Liver (tissue), 9 donors: ENCODE results near the gene GALNTL6. TPM values are rescaled to one million over a fixed set of nuclear protein-coding genes. Genes with fewer than 3 reads are reported as not detected.

Experiments
- DNase-seq: peaks from one replicate; pipeline ENCODE4 v3.0.0-alpha.2; 2017; ENCODE audit warnings: low spot score
- H3K27ac ChIP-seq, 2 donors: one replicate each; pipeline ENCODE4 v1.7.0; 2013; ENCODE audit warnings: inconsistent platforms in 2 of 2, low read length in 2 of 2, control low read depth in 1 of 2, low read depth in 1 of 2, mild to moderate bottlenecking in 1 of 2
- H3K27me3 ChIP-seq, 4 donors: one replicate each; pipeline versions ENCODE4 v1.6.1 to v1.7.0; 2013; ENCODE audit warnings: low read length in 3 of 4, inconsistent platforms in 1 of 4, mild to moderate bottlenecking in 1 of 4, moderate library complexity in 1 of 4; ENCODE audit not compliant: control insufficient read depth in 4 of 4, insufficient read depth in 4 of 4
- H3K36me3 ChIP-seq, 4 donors: one replicate each; pipeline versions ENCODE4 v1.6.1 to v1.7.0; 2013; ENCODE audit warnings: low read length in 3 of 4, mild to moderate bottlenecking in 3 of 4, low read depth in 1 of 4, moderate library complexity in 1 of 4; ENCODE audit not compliant: control insufficient read depth in 4 of 4, insufficient read depth in 3 of 4
- H3K4me1 ChIP-seq, 4 donors: one replicate each; pipeline versions ENCODE4 v1.6.1 to v1.7.0; 2013; ENCODE audit warnings: low read length in 3 of 4, mild to moderate bottlenecking in 3 of 4, moderate library complexity in 1 of 4; ENCODE audit not compliant: control insufficient read depth in 4 of 4, insufficient read depth in 4 of 4
- H3K4me3 ChIP-seq, 3 donors: one replicate each; pipeline versions ENCODE4 v1.6.1 to v1.7.0; 2013; ENCODE audit warnings: low read length in 3 of 3, control low read depth in 1 of 3, low read depth in 1 of 3, mild to moderate bottlenecking in 1 of 3
- H3K9ac ChIP-seq, 2 donors: one replicate each; pipeline ENCODE4 v1.7.0; 2013; ENCODE audit warnings: low read length in 2 of 2, mild to moderate bottlenecking in 2 of 2, moderate library complexity in 2 of 2, control low read depth in 1 of 2, low read depth in 1 of 2
- H3K9me3 ChIP-seq, 4 donors: one replicate each; pipeline versions ENCODE4 v1.6.1 to v1.7.0; 2013; ENCODE audit warnings: low read length in 3 of 4; ENCODE audit not compliant: control insufficient read depth in 4 of 4
- EGR1 ChIP-seq, 2 donors: IDR thresholded peaks; 2 replicates each; pipeline ENCODE4 v1.6.1; 2016 to 2018; ENCODE audit warnings: antibody characterized with exemption in 2 of 2, low read depth in 2 of 2
- FOXA1 ChIP-seq: IDR thresholded peaks from 2 replicates; pipeline ENCODE4 v1.6.1; 2016; ENCODE audit warnings: antibody characterized with exemption
- FOXA2 ChIP-seq: IDR thresholded peaks from 2 replicates; pipeline ENCODE4 v1.6.1; 2016; ENCODE audit warnings: antibody characterized with exemption
- GABPA ChIP-seq, 2 donors: IDR thresholded peaks in 1 of 2; conservative IDR thresholded peaks in 1 of 2; 2 replicates each; pipeline ENCODE4 v1.6.1; 2016; ENCODE audit warnings: antibody characterized with exemption in 2 of 2, mild to moderate bottlenecking in 1 of 2, moderate library complexity in 1 of 2
- HNF4A ChIP-seq, 2 donors: conservative IDR thresholded peaks; 2 replicates each; pipeline ENCODE4 v1.6.1; 2016; ENCODE audit warnings: antibody characterized with exemption in 2 of 2, mild to moderate bottlenecking in 2 of 2
- HNF4G ChIP-seq: IDR thresholded peaks from 2 replicates; pipeline ENCODE4 v1.6.1; 2016; ENCODE audit warnings: antibody characterized with exemption
- JUND ChIP-seq, 2 donors: IDR thresholded peaks; 2 replicates each; pipeline ENCODE4 v1.6.1; 2016; ENCODE audit warnings: antibody characterized with exemption in 2 of 2
- NR2F2 ChIP-seq: IDR thresholded peaks from 2 replicates; pipeline ENCODE4 v1.6.1; 2016; ENCODE audit warnings: antibody characterized with exemption
- RAD21 ChIP-seq, 2 donors: IDR thresholded peaks; 2 replicates each; pipeline ENCODE4 v1.6.1; 2016; ENCODE audit warnings: antibody characterized with exemption in 2 of 2, mild to moderate bottlenecking in 2 of 2
- RXRA ChIP-seq, 2 donors: IDR thresholded peaks; 2 replicates each; pipeline ENCODE4 v1.6.1; 2017 to 2018; ENCODE audit warnings: antibody characterized with exemption in 2 of 2, mild to moderate bottlenecking in 1 of 2
- SP1 ChIP-seq: IDR thresholded peaks from 2 replicates; pipeline ENCODE4 v1.6.1; 2018; ENCODE audit warnings: antibody characterized with exemption, mild to moderate bottlenecking
- TAF1 ChIP-seq: conservative IDR thresholded peaks from 2 replicates; pipeline ENCODE4 v1.6.1; 2016; ENCODE audit warnings: antibody characterized with exemption, mild to moderate bottlenecking
- YY1 ChIP-seq: IDR thresholded peaks from 2 replicates; pipeline ENCODE4 v1.6.1; 2016; ENCODE audit warnings: antibody characterized with exemption, mild to moderate bottlenecking
- WGBS: extraction: QIAGEN DNeasy Blood & Tissue Kit; methylation state at CpG from one replicate; pipeline ENCODE4 v1.1.7; 2013; 5-methylcytosine and 5-hydroxymethylcytosine counted together
- polyA plus RNA-seq, 2 donors: library from polyadenylated mRNA; stranded (reverse) in 1 of 2; unstranded in 1 of 2; fragments of 200-250 nt in 1 of 2; fragments of >200 nt in 1 of 2; fragmentation: Nextera tagmentation in 1 of 2; extraction: Ambion mirVana in 1 of 2; gene quantifications; one replicate each; pipeline versions ENCODE4 v1.2.1 to v1.2.3, GENCODE V29; 2013 to 2015
- total RNA-seq, 2 donors: library from RNA; depleted of rRNA; stranded (reverse); fragments of >200 nt; gene quantifications; one replicate each; pipeline ENCODE4 v1.2.3, GENCODE V29; 2014
- TF ChIP-seq, protein P1 (sequence below): IDR thresholded peaks from 2 replicates; pipeline ENCODE4 v1.6.1; 2016; ENCODE audit warnings: antibody characterized with exemption
- TF ChIP-seq, protein P2 (sequence below): fragments of 150-350 bp; IDR thresholded peaks from 2 replicates; pipeline ENCODE4 v1.5.1; 2017; ENCODE audit warnings: improper control_type of control experiment, low read depth, low read length; ENCODE audit not compliant: missing input control
- TF ChIP-seq, protein P3 (sequence below): IDR thresholded peaks from 2 replicates; pipeline ENCODE4 v1.6.1; 2016; ENCODE audit warnings: antibody characterized with exemption, mild to moderate bottlenecking
- TF ChIP-seq, protein P4 (sequence below): IDR thresholded peaks from 2 replicates; pipeline ENCODE4 v1.6.1; 2016; ENCODE audit warnings: antibody characterized with exemption
- TF ChIP-seq, protein P5 (sequence below): IDR thresholded peaks from 2 replicates; pipeline ENCODE4 v1.6.1; 2016; ENCODE audit warnings: antibody characterized with exemption
- donor health status: healthy.
- donor health status: healthy.
- donor health status: healthy.
- donor health status: healthy.
- donor health status: healthy.

GALNTL6 gene
- total and polyA plus RNA-seq, 4 donors: 0.06 to 0.08 TPM; not detected in 2

DNA sequence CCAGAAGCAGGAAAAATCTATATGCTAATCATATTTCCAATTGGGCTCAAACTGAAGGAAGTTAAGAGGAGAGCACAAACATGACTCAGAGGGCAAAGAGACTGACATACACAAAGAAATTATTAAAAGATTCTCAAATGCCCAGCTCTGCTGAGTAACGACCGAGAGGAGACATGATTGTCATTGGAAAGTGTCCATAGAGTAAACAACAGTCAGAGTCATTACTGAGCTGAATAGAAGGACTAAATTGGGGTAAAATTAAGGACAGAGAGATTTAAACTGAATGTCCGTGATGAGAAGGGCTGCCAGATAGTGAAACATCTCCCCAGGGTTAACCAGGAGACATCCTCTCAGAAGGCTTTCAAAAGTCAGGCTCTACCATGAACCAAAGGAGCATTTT lies 1244.2 kb downstream of the GALNTL6 start:
- no peaks in the 10 kb centered on the region for H3K9me3 ChIP-seq
- H3K27me3 ChIP-seq: no peaks in the 10 kb centered on the region
- peak overlapping the region in 1 of 2 donors; percentile 25 for H3K27ac ChIP-seq
- no peak for DNase-seq
- no peaks in the 10 kb centered on the region for H3K4me1 ChIP-seq
- WGBS: 45% methylated on average over 3 of the region's 3 CpGs
- no peaks in the 10 kb centered on the region for H3K36me3 ChIP-seq
- no peak overlapping the region for H3K4me3 ChIP-seq
- TF ChIP-seq RXRA (IDR thresholded peaks at IDR 0.05): peak in 1 of 2 donors; percentile 46
- TF ChIP-seq JUND (IDR thresholded peaks at IDR 0.05): peak in 1 of 2 donors; percentile 21
- TF ChIP-seq, protein P1, sequence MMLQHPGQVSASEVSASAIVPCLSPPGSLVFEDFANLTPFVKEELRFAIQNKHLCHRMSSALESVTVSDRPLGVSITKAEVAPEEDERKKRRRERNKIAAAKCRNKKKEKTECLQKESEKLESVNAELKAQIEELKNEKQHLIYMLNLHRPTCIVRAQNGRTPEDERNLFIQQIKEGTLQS: no peak
- TF ChIP-seq YY1: no peak
- TF ChIP-seq, protein P2, sequence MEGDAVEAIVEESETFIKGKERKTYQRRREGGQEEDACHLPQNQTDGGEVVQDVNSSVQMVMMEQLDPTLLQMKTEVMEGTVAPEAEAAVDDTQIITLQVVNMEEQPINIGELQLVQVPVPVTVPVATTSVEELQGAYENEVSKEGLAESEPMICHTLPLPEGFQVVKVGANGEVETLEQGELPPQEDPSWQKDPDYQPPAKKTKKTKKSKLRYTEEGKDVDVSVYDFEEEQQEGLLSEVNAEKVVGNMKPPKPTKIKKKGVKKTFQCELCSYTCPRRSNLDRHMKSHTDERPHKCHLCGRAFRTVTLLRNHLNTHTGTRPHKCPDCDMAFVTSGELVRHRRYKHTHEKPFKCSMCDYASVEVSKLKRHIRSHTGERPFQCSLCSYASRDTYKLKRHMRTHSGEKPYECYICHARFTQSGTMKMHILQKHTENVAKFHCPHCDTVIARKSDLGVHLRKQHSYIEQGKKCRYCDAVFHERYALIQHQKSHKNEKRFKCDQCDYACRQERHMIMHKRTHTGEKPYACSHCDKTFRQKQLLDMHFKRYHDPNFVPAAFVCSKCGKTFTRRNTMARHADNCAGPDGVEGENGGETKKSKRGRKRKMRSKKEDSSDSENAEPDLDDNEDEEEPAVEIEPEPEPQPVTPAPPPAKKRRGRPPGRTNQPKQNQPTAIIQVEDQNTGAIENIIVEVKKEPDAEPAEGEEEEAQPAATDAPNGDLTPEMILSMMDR: no peak
- H3K9ac ChIP-seq: no peak overlapping the region

DNA sequence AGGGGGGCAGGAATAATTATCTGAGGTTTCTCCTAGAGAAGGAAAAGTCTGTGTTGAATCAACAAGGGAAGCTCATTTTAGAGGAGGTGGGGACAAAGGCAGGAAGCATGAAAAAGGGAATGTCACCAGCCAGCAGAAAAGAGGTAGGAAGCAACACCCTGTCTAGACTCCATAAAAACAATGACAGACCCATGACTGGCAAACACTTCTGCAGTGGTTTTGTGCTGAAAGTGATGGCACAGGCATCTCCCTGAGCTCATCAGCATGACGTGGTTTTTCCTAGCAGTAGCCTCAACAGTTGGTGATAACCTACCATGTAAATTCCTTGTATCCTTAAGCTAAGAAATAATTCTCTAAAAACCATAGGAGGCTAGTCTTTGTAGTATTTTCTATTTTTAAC lies 1244.7 kb downstream of the GALNTL6 start:
- no peaks in the 10 kb centered on the region for H3K27me3 ChIP-seq
- no peak for TF ChIP-seq HNF4A (conservative IDR thresholded peaks at IDR 0.05)
- TF ChIP-seq FOXA1: no peak
- no peak for TF ChIP-seq JUND (IDR thresholded peaks at IDR 0.05)
- TF ChIP-seq, protein P3, sequence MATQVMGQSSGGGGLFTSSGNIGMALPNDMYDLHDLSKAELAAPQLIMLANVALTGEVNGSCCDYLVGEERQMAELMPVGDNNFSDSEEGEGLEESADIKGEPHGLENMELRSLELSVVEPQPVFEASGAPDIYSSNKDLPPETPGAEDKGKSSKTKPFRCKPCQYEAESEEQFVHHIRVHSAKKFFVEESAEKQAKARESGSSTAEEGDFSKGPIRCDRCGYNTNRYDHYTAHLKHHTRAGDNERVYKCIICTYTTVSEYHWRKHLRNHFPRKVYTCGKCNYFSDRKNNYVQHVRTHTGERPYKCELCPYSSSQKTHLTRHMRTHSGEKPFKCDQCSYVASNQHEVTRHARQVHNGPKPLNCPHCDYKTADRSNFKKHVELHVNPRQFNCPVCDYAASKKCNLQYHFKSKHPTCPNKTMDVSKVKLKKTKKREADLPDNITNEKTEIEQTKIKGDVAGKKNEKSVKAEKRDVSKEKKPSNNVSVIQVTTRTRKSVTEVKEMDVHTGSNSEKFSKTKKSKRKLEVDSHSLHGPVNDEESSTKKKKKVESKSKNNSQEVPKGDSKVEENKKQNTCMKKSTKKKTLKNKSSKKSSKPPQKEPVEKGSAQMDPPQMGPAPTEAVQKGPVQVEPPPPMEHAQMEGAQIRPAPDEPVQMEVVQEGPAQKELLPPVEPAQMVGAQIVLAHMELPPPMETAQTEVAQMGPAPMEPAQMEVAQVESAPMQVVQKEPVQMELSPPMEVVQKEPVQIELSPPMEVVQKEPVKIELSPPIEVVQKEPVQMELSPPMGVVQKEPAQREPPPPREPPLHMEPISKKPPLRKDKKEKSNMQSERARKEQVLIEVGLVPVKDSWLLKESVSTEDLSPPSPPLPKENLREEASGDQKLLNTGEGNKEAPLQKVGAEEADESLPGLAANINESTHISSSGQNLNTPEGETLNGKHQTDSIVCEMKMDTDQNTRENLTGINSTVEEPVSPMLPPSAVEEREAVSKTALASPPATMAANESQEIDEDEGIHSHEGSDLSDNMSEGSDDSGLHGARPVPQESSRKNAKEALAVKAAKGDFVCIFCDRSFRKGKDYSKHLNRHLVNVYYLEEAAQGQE: no peak
- TF ChIP-seq RXRA (IDR thresholded peaks at IDR 0.05): no peak
- TF ChIP-seq, protein P4, sequence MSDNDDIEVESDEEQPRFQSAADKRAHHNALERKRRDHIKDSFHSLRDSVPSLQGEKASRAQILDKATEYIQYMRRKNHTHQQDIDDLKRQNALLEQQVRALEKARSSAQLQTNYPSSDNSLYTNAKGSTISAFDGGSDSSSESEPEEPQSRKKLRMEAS: no peak
- TF ChIP-seq RAD21 (IDR thresholded peaks at IDR 0.05): no peak
- no peak for TF ChIP-seq SP1
- no peak for TF ChIP-seq YY1
- no peak for TF ChIP-seq EGR1 (IDR thresholded peaks at IDR 0.05; ENCODE audit: low read depth in 2 of 2)
- TF ChIP-seq NR2F2: no peak
- TF ChIP-seq HNF4G: no peak
- TF ChIP-seq, protein P2: no peak
- no peak for TF ChIP-seq FOXA2
- TF ChIP-seq, protein P5, sequence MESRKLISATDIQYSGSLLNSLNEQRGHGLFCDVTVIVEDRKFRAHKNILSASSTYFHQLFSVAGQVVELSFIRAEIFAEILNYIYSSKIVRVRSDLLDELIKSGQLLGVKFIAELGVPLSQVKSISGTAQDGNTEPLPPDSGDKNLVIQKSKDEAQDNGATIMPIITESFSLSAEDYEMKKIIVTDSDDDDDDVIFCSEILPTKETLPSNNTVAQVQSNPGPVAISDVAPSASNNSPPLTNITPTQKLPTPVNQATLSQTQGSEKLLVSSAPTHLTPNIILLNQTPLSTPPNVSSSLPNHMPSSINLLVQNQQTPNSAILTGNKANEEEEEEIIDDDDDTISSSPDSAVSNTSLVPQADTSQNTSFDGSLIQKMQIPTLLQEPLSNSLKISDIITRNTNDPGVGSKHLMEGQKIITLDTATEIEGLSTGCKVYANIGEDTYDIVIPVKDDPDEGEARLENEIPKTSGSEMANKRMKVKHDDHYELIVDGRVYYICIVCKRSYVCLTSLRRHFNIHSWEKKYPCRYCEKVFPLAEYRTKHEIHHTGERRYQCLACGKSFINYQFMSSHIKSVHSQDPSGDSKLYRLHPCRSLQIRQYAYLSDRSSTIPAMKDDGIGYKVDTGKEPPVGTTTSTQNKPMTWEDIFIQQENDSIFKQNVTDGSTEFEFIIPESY: no peak
- no peak for TF ChIP-seq GABPA (IDR thresholded peaks at IDR 0.05 in 1 of 2, conservative IDR thresholded peaks at IDR 0.05 in 1 of 2)
- TF ChIP-seq TAF1: no peak
- TF ChIP-seq, protein P1: no peak
- WGBS: 54% methylated on average over 1 of the region's 1 CpG
- no peaks in the 10 kb centered on the region for H3K36me3 ChIP-seq
- H3K9me3 ChIP-seq: no peaks in the 10 kb centered on the region
- no peak for DNase-seq
- H3K4me1 ChIP-seq: no peaks in the 10 kb centered on the region
- peak overlapping the region in 1 of 2 donors; percentile 25 for H3K27ac ChIP-seq
- H3K4me3 ChIP-seq: no peak overlapping the region
- H3K9ac ChIP-seq: no peak overlapping the region
